HepG2 (cell line): ENCODE measurements around the gene TNFRSF6B. TPM values are rescaled to one million over a fixed set of nuclear protein-coding genes. Genes with fewer than 3 reads are reported as not detected.

Experiments
- ARNTL ChIP-seq: sonication (generic); formaldehyde crosslinking; IDR thresholded peaks from 2 replicates; pipeline ENCODE4 v1.4.0; 2020; ENCODE audit warnings: mild to moderate bottlenecking, missing genetic modification reagents
- EEA1 ChIP-seq: sonication (generic); formaldehyde crosslinking; IDR thresholded peaks from 2 replicates; pipeline ENCODE4 v1.5.1; 2020; ENCODE audit warnings: mild to moderate bottlenecking, missing genetic modification reagents, borderline replicate concordance
- EHMT2 ChIP-seq: fragments of 200-600 bp; sonication (generic); IDR thresholded peaks from 2 replicates; pipeline ENCODE4 v1.7.0; 2017; ENCODE audit warnings: antibody characterized with exemption, low read depth, low read length, borderline replicate concordance
- GATA4 ChIP-seq: sonication (generic); IDR thresholded peaks from 2 replicates; pipeline ENCODE4 v1.6.1; 2016; ENCODE audit warnings: antibody characterized with exemption, low read depth, borderline replicate concordance
- IRF9 ChIP-seq: sonication (generic); formaldehyde crosslinking; IDR thresholded peaks from 2 replicates; pipeline ENCODE4 v1.8.0; 2022; ENCODE audit warnings: missing genetic modification reagents, mild to moderate bottlenecking, borderline replicate concordance
- JUND ChIP-seq: sonication (generic); formaldehyde crosslinking; IDR thresholded peaks from 2 replicates; pipeline ENCODE4 v1.8.0; 2022; ENCODE audit warnings: mild to moderate bottlenecking, missing genetic modification reagents
- PATZ1 ChIP-seq: sonication (generic); formaldehyde crosslinking; IDR thresholded peaks from 2 replicates; pipeline ENCODE4 v1.4.0; 2020; ENCODE audit warnings: missing genetic modification reagents
- PHF8 ChIP-seq: sonication (generic); formaldehyde crosslinking; IDR thresholded peaks from 2 replicates; pipeline ENCODE4 v1.5.0; 2020; ENCODE audit warnings: missing genetic modification reagents
- PRDM15 ChIP-seq: sonication (generic); formaldehyde crosslinking; IDR thresholded peaks from 2 replicates; pipeline ENCODE4 v1.4.0; 2020; ENCODE audit warnings: missing genetic modification reagents
- RARG ChIP-seq: sonication (generic); formaldehyde crosslinking; IDR thresholded peaks from 2 replicates; pipeline ENCODE4 v1.4.0; 2020; ENCODE audit warnings: low read depth, mild to moderate bottlenecking, missing genetic modification reagents
- TCF7L2 ChIP-seq: IDR thresholded peaks from 2 replicates; pipeline ENCODE4 v1.6.1; 2011; ENCODE audit warnings: mild to moderate bottlenecking, low read depth, low read length, moderate library complexity
- THAP9 ChIP-seq: sonication (generic); formaldehyde crosslinking; IDR thresholded peaks from 2 replicates; pipeline ENCODE4; 2020; ENCODE audit warnings: missing genetic modification reagents, mild to moderate bottlenecking, borderline replicate concordance
- XBP1 ChIP-seq: sonication (generic); formaldehyde crosslinking; IDR thresholded peaks from 2 replicates; pipeline ENCODE4 v1.5.0; 2020; ENCODE audit warnings: missing genetic modification reagents
- ZFP36 ChIP-seq: fragments of 150-350 bp; IDR thresholded peaks from 2 replicates; pipeline ENCODE4 v1.6.1; 2018; ENCODE audit warnings: borderline replicate concordance, low read length, low read depth; ENCODE audit not compliant: partially characterized antibody
- ZNF354B ChIP-seq: sonication (generic); formaldehyde crosslinking; IDR thresholded peaks from 2 replicates; pipeline ENCODE4 v1.8.0; 2022; ENCODE audit warnings: mild to moderate bottlenecking, missing genetic modification reagents
- ZNF431 ChIP-seq: sonication (generic); formaldehyde crosslinking; IDR thresholded peaks from 2 replicates; pipeline ENCODE4 v1.9.0; 2022; ENCODE audit warnings: missing genetic modification reagents, low read depth, mild to moderate bottlenecking, borderline replicate concordance
- ZNF589 ChIP-seq: sonication (generic); formaldehyde crosslinking; conservative IDR thresholded peaks from 2 replicates; pipeline ENCODE4 v1.8.0; 2022; ENCODE audit warnings: mild to moderate bottlenecking, moderate library complexity, missing genetic modification reagents
- ZNF644 ChIP-seq: IDR thresholded peaks from 2 replicates; pipeline ENCODE4 v1.6.1; 2016; ENCODE audit warnings: low read depth
- ZNF7 ChIP-seq: IDR thresholded peaks from 2 replicates; pipeline ENCODE4 v1.6.1; 2016; ENCODE audit warnings: missing biosample characterization, missing genetic modification reagents
- polyA plus RNA-seq, 8 experiments: library from polyadenylated mRNA; depleted of rRNA in 3 of 8; stranded (reverse) in 7 of 8; unstranded in 1 of 8; fragments of >200 nt; fragmentation: Illumina TruSeq in 4 of 8; extraction: Trizol in 4 of 8; gene quantifications; 2 replicates each; pipeline versions ENCODE4 v1.2.1 to v1.2.3, GENCODE V29; 2011 to 2016; ENCODE audit warnings: low read depth in 4 of 8, missing spikeins in 1 of 8, mixed read lengths in 1 of 8; ENCODE audit not compliant: insufficient read depth in 1 of 8
- total RNA-seq, 5 experiments: library from RNA; depleted of rRNA; stranded (reverse); fragments of >200 nt; fragmentation: Illumina TruSeq; extraction: Trizol; gene quantifications; 2 replicates each; pipeline ENCODE4 v1.2.3, GENCODE V29; 2016; ENCODE audit warnings: low read depth in 1 of 5

The TNFRSF6B gene
- total and polyA plus RNA-seq, 2 of the 13 experiments (the other 11 are each of a cell fraction or from before 2014, with no cell fraction given) = 0.24 TPM; not detected in 1

GRCh38 chr20:63744574-63745423, 48.3 kb downstream of the TNFRSF6B start (continued):
- TF ChIP-seq IRF9 (CRISPR knock-in tag) (no peak; the same call in 1 of the 2 replicates), TCF7L2 (no peak), PRDM15 (CRISPR knock-in tag) (no peak), ARNTL (CRISPR knock-in tag) (peak; percentile 64; the same call in 1 of the 2 replicates), ZNF431 (no peak), ZNF7 (no peak), JUND (CRISPR knock-in tag) (no peak), PATZ1 (CRISPR knock-in tag) (no peak; the same call in 1 of the 2 replicates), ZFP36 (no peak), ZNF354B (CRISPR knock-in tag) (no peak), ZNF589 (CRISPR knock-in tag) (no peak), ZNF644 (CRISPR knock-in tag) (no peak), EEA1 (CRISPR knock-in tag) (no peak), GATA4 (0 out of 2 replicates have a peak, but pooled peaks have one; percentile 32), THAP9 (peak; percentile 52; the same call in 1 of the 2 replicates), RARG (CRISPR knock-in tag) (0 out of 2 replicates have a peak, but pooled peaks have one; percentile 59), EHMT2 (no peak), XBP1 (CRISPR knock-in tag) (no peak), PHF8 (CRISPR knock-in tag) (peak; percentile 29; the same call in 1 of the 2 replicates)
